Heart right ventricle (tissue), 16 donors: ENCODE data around the gene TXNDC11. TPM values are rescaled to one million over a fixed set of nuclear protein-coding genes. Genes with fewer than 3 reads are reported as not detected.

Experiments used
- ATAC-seq, 8 donors: fragments of 200-7000 bp; cut with Tn5 transposase; one replicate each; pipeline ENCODE4 v1.9.1; 2020; ENCODE audit warnings: mild to moderate bottlenecking in 8 of 8, moderate library complexity in 8 of 8, moderate number of reproducible peaks in 1 of 8
- DNase-seq, 2 donors: peaks; one replicate each; pipeline ENCODE4 v3.0.0-alpha.2; 2020
- H3K27ac ChIP-seq, 10 donors: fragments of 200-600 bp; sonication (generic) in 2 of 10; one replicate each; pipeline versions ENCODE4 v1.5.0 to v1.8.0; 2020 to 2022; ENCODE audit warnings: mild to moderate bottlenecking in 3 of 10
- H3K27me3 ChIP-seq, 7 donors: fragments of 200-600 bp; one replicate each; pipeline ENCODE4 v1.8.0; 2021 to 2022; ENCODE audit warnings: mild to moderate bottlenecking in 2 of 7
- H3K36me3 ChIP-seq, 9 donors: fragments of 200-600 bp; sonication (generic) in 1 of 9; one replicate each; pipeline versions ENCODE4 v1.5.0 to v1.8.0; 2020 to 2022; ENCODE audit warnings: mild to moderate bottlenecking in 2 of 9
- H3K4me1 ChIP-seq, 9 donors: fragments of 200-600 bp; sonication (generic) in 1 of 9; one replicate each; pipeline versions ENCODE4 v1.5.0 to v1.8.0; 2020 to 2022; ENCODE audit warnings: mild to moderate bottlenecking in 4 of 9
- H3K4me3 ChIP-seq, 10 donors: fragments of 200-600 bp; sonication (generic) in 2 of 10; one replicate each; pipeline versions ENCODE4 v1.5.0 to v1.8.0; 2020 to 2022; ENCODE audit warnings: mild to moderate bottlenecking in 7 of 10, moderate library complexity in 2 of 10
- H3K9me3 ChIP-seq, 11 donors: fragments of 200-600 bp in 10 of 11; sonication (generic) in 2 of 11; one replicate each; pipeline versions ENCODE4 v1.5.0 to v1.8.0; 2013 to 2022; ENCODE audit warnings: mild to moderate bottlenecking in 2 of 11, control low read depth in 1 of 11, moderate library complexity in 1 of 11
- CTCF ChIP-seq, 9 donors: fragments of 200-600 bp; sonication (generic) in 2 of 9; IDR thresholded peaks; one replicate each; pipeline versions ENCODE4 v1.5.0 to v1.8.0; 2021 to 2022; ENCODE audit warnings: antibody characterized with exemption in 9 of 9, mild to moderate bottlenecking in 5 of 9, moderate library complexity in 1 of 9
- WGBS, 2 donors: extraction: QIAGEN DNeasy Blood & Tissue Kit; methylation state at CpG; one replicate each; pipeline ENCODE4 v1.1.7; 2013; ENCODE audit warnings: inconsistent platforms in 1 of 2; 5-methylcytosine and 5-hydroxymethylcytosine counted together
- intact Hi-C, 10 donors: fragments of 100-400 bp; cut with DNase I; formaldehyde crosslinking; loops; one replicate each; pipeline versions ENCODE4 v1.11.1 to v1.14.2; 2022
- polyA plus RNA-seq, 2 donors: library from polyadenylated mRNA; stranded (reverse); fragments of 200-250 nt; gene quantifications; one replicate each; pipeline ENCODE4 v1.2.3, GENCODE V29; 2013
- total RNA-seq, 10 donors: library from RNA; stranded (reverse); fragmentation: NEBNext Ultra II Directional in 3 of 10; extraction: Animal tissue kit (Norgen Biotek cat#: 25700) in 3 of 10; gene quantifications; one replicate each; pipeline versions ENCODE4 v1.2.1 to v1.2.4, GENCODE V29; 2021 to 2023
- donor health status: Arrhythmogenic right ventricular cardiomyopathy.
- donor health status: ischemic (EF 13 %, LVEDD 7.1; RV severe dilation, severe dysfunction).
- donor health status: healthy with polysubstance abuse.
- donor health status: DM: no; HTN: yes; CAD: no.
- donor health status: DM: no; HTN: no; CAD: no.
- donor health status: ischemic (EF 25% LVEDD 6.9; RV normal size, moderate dysfunction).
- donor health status: ischemic (EF 25% LVEDD 5.7; RV mildly dilated, moderate dysfunction).
- donor health status: healthy.
- donor health status: DM: yes; HTN: yes; CAD: no.
- donor health status: Ischemic cardiomyopathy.
- donor health status: ischemic (EF 35%, LVEDD 5.7; RV mildly dilated, moderate dysfunction).
- donor health status: nonischemic (EF 11% LVEDD 7.7; RV severe dilation, severe dysfunction).
- donor health status: DM: yes; HTN: yes; CAD: no.
- donor health status: PGD.
- donor health status: ischemic (EF 29% LVEDD 5.4; RV normal size, mild dysfunction).
- donor health status: nonischemic (EF 23%, LVEDD 6.1; RV moderate dilation, normal function).

TXNDC11 gene
- total and polyA plus RNA-seq, 12 donors: 16.8 to 46.7 (median 25.1) TPM

GRCh38 chr16:11705311-11706025 is 37.2 kb downstream of the TXNDC11 start:
- ATAC-seq (no peak), DNase-seq (no peak)
- peaks cover 0 to 78% (median 9%) of the 10 kb centered on the region in 9 donors for H3K36me3 ChIP-seq
- WGBS, 2 donors: 42 to 44% methylated on average over 6 of the region's 6 CpGs
- no peak overlapping the region for H3K4me3 ChIP-seq
- H3K9me3 ChIP-seq: no peaks in the 10 kb centered on the region
- H3K27me3 ChIP-seq: no peaks in the 10 kb centered on the region
- intact Hi-C loops: loop anchor here in 1 of 10 donors (2.0 kb wide), 1 partner anchor 31 kb away; no protein-coding TSS in a partner anchor
- peaks cover 2 to 47% (median 27%) of the 10 kb centered on the region in 9 donors for H3K4me1 ChIP-seq
- no peak for TF ChIP-seq CTCF (IDR thresholded peaks at IDR 0.05)
- H3K27ac ChIP-seq: peak overlapping the region in 8 of 10 donors; percentile 0 to 78 (median 62)

- intact Hi-C loops: no loop called here
- ATAC-seq (no peak), DNase-seq (no peak)
- Histone ChIP-seq H3K4me1 (peaks cover 0 to 27% (median 8%) of the 10 kb centered on the region in 9 donors), H3K36me3 (peaks cover 0 to 87% (median 20%) of the 10 kb centered on the region in 9 donors), H3K4me3 (no peak overlapping the region), H3K27ac (peak overlapping the region in 2 of 10 donors; percentile 1 to 32), H3K27me3 (no peaks in the 10 kb centered on the region), H3K9me3 (no peaks in the 10 kb centered on the region)
- WGBS, 2 donors: 79 to 80% methylated on average over 9 of the region's 9 CpGs
- TF ChIP-seq CTCF (IDR thresholded peaks at IDR 0.05): no peak
Measured at GRCh38 chr16:11700264-11701029, 42.2 kb downstream of the TXNDC11 start.

GRCh38 chr16:11699234-11699894 is 43.3 kb downstream of the TXNDC11 start:
- DNase-seq (no peak), ATAC-seq (no peak)
- H3K9me3 ChIP-seq: no peaks in the 10 kb centered on the region
- no peak for TF ChIP-seq CTCF (IDR thresholded peaks at IDR 0.05)
- H3K36me3 ChIP-seq: peaks cover 0 to 97% (median 29%) of the 10 kb centered on the region in 9 donors
- 87 to 95% methylated on average over 10 of the region's 10 CpGs for WGBS, 2 donors
- no peak overlapping the region for H3K4me3 ChIP-seq
- H3K4me1 ChIP-seq: peaks cover 0 to 17% (median 4%) of the 10 kb centered on the region in 9 donors
- H3K27ac ChIP-seq: no peak overlapping the region
- H3K27me3 ChIP-seq: no peaks in the 10 kb centered on the region
- intact Hi-C loops: no loop called here

GRCh38 chr16:11698271-11698689 is 44.4 kb downstream of the TXNDC11 start:
- TF ChIP-seq CTCF (IDR thresholded peaks at IDR 0.05): peak in 1 of 9 donors; percentile 7
- ATAC-seq (peak in 3 of 8 donors; percentile 25 to 51 (median 30)), DNase-seq (no peak)
- H3K36me3 ChIP-seq: peaks cover 0 to 98% (median 30%) of the 10 kb centered on the region in 9 donors
- intact Hi-C loops: no loop called here
- H3K27ac ChIP-seq: peak overlapping the region in 2 of 10 donors; percentile 15 to 28
- peaks cover 0 to 12% (median 4%) of the 10 kb centered on the region in 9 donors for H3K4me1 ChIP-seq
- no peaks in the 10 kb centered on the region for H3K27me3 ChIP-seq
- WGBS, 2 donors: 68% methylated on average over 7 of the region's 7 CpGs
- H3K9me3 ChIP-seq: no peaks in the 10 kb centered on the region
- no peak overlapping the region for H3K4me3 ChIP-seq
